Activated CD4-positive, alpha-beta T cell treated with anti-CD3 and anti-CD28 coated beads, Interleukin-2, amount 10 ng/mL, durations not matched to agents 7 days and 5 days (primary cell): ENCODE results near the gene IL17A. TPM values are rescaled to one million over a fixed set of nuclear protein-coding genes. Genes with fewer than 3 reads are reported as not detected.

ENCODE experiments used
- CTCF ChIA-PET: fragments of 350-600 bp; sonication (Branson Sonifier 250); formaldehyde crosslinking; loops from one replicate; lab custom pipeline; 2021; ENCODE audit warnings: antibody characterized with exemption; lab: Charles Lee
- POLR2A ChIA-PET: fragments of 350-600 bp; sonication (Branson Sonifier 250); formaldehyde crosslinking; loops from one replicate; lab custom pipeline; 2021; ENCODE audit warnings: antibody characterized with exemption; lab: Charles Lee
- DNase-seq: peaks from one replicate; pipeline ENCODE4 v3.0.0-alpha.2; 2020
- H3K27ac Mint-ChIP-seq: one replicate; pipeline ENCODE4 v1.8.0; 2021; ENCODE audit warnings: mild to moderate bottlenecking, moderate library complexity, mixed read lengths
- H3K27me3 Mint-ChIP-seq: one replicate; pipeline ENCODE4 v1.8.0; 2021; ENCODE audit warnings: mixed read lengths
- H3K36me3 Mint-ChIP-seq: one replicate; pipeline ENCODE4 v1.8.0; 2021; ENCODE audit warnings: low read depth, mixed read lengths
- H3K4me1 Mint-ChIP-seq: one replicate; pipeline ENCODE4 v1.8.0; 2021; ENCODE audit warnings: mixed read lengths
- H3K4me3 Mint-ChIP-seq: one replicate; pipeline ENCODE4 v1.8.0; 2021; ENCODE audit warnings: mild to moderate bottlenecking, moderate library complexity, mixed read lengths
- H3K9me3 Mint-ChIP-seq: one replicate; pipeline ENCODE4 v1.8.0; 2021; ENCODE audit warnings: mixed read lengths
- total RNA-seq, 2 experiments: library from RNA; stranded (reverse); gene quantifications; one replicate each; pipeline ENCODE4 v1.2.3, GENCODE V29; 2021

IL17A gene
- total RNA-seq, 2 experiments from 2014 or later = 0.62 to 0.82 TPM

- no peak for DNase-seq
- Mint-ChIP-seq H3K4me3 (no peak overlapping the region), H3K27me3 (peaks cover 14% of the 10 kb centered on the region), H3K36me3 (no peaks in the 10 kb centered on the region), H3K9me3 (peaks cover 5% of the 10 kb centered on the region), H3K27ac (no peak overlapping the region), H3K4me1 (peaks cover 12% of the 10 kb centered on the region)
- ChIA-PET POLR2A (no interaction called here), CTCF (interaction anchor here (1.2 kb wide), 1 partner anchor 25 kb away, joined by 6 read pairs; no protein-coding TSS in a partner anchor)
These were observed 22.4 kb downstream of the IL17A start for GRCh38 chr6:52208612-52209011.

DNA sequence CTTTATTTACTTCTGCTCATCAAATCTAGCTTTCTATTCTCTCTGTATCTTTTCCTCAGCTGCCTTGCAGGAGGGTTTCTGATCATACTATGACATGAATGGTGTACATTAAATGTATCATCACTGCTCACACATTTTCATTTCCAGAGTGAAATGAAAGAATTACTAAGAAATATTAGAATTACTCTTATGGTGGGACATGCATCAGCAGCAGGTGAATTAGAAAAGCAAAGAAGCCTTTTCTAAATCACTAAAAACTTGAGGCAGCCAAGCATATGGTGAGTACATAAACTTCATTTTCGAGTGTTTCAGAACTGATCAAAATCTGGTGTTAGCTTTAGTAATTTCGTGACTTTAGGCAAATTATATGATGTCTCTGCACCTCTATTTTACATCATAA lies 23.6 kb downstream of the IL17A start:
- CTCF ChIA-PET = interaction anchor here (1.2 kb wide), 1 partner anchor 26 kb away, joined by 6 read pairs; no protein-coding TSS in a partner anchor
- Mint-ChIP-seq H3K36me3 (no peaks in the 10 kb centered on the region), H3K4me1 (peaks cover 12% of the 10 kb centered on the region), H3K27ac (no peak overlapping the region), H3K27me3 (peaks cover 11% of the 10 kb centered on the region), H3K4me3 (no peak overlapping the region), H3K9me3 (peaks cover 5% of the 10 kb centered on the region)
- POLR2A ChIA-PET = no interaction called here
- DNase-seq = no peak

- peaks cover 5% of the 10 kb centered on the region for H3K9me3 Mint-ChIP-seq
- peaks cover 11% of the 10 kb centered on the region for H3K27me3 Mint-ChIP-seq
- H3K4me1 Mint-ChIP-seq = peaks cover 12% of the 10 kb centered on the region
- ChIA-PET CTCF (no interaction called here), POLR2A (no interaction called here)
- H3K4me3 Mint-ChIP-seq = no peak overlapping the region
- no peaks in the 10 kb centered on the region for H3K36me3 Mint-ChIP-seq
- no peak overlapping the region for H3K27ac Mint-ChIP-seq
- no peak for DNase-seq
These were observed 24.1 kb downstream of the IL17A start for GRCh38 chr6:52210227-52210626.

GRCh38 chr6:52213127-52213526 lies 27.0 kb downstream of the IL17A start:
- H3K4me1 Mint-ChIP-seq = peaks cover 12% of the 10 kb centered on the region
- no peak overlapping the region for H3K4me3 Mint-ChIP-seq
- no peaks in the 10 kb centered on the region for H3K36me3 Mint-ChIP-seq
- H3K27me3 Mint-ChIP-seq = peaks cover 10% of the 10 kb centered on the region
- CTCF ChIA-PET = interaction anchor here (0.8 kb wide), 1 partner anchor 17 kb away, joined by 3 read pairs; no protein-coding TSS in a partner anchor
- POLR2A ChIA-PET = no interaction called here
- no peaks in the 10 kb centered on the region for H3K9me3 Mint-ChIP-seq
- no peak overlapping the region for H3K27ac Mint-ChIP-seq
- peak; percentile 31 for DNase-seq

GRCh38 chr6:52215787-52216186 lies 29.6 kb downstream of the IL17A start:
- H3K4me3 Mint-ChIP-seq = no peak overlapping the region
- no peaks in the 10 kb centered on the region for H3K9me3 Mint-ChIP-seq
- peaks cover 20% of the 10 kb centered on the region for H3K27me3 Mint-ChIP-seq
- H3K36me3 Mint-ChIP-seq = no peaks in the 10 kb centered on the region
- POLR2A ChIA-PET = no interaction called here
- no peak for DNase-seq
- H3K4me1 Mint-ChIP-seq = peaks cover 10% of the 10 kb centered on the region
- CTCF ChIA-PET = no interaction called here
- H3K27ac Mint-ChIP-seq = no peak overlapping the region

DNA sequence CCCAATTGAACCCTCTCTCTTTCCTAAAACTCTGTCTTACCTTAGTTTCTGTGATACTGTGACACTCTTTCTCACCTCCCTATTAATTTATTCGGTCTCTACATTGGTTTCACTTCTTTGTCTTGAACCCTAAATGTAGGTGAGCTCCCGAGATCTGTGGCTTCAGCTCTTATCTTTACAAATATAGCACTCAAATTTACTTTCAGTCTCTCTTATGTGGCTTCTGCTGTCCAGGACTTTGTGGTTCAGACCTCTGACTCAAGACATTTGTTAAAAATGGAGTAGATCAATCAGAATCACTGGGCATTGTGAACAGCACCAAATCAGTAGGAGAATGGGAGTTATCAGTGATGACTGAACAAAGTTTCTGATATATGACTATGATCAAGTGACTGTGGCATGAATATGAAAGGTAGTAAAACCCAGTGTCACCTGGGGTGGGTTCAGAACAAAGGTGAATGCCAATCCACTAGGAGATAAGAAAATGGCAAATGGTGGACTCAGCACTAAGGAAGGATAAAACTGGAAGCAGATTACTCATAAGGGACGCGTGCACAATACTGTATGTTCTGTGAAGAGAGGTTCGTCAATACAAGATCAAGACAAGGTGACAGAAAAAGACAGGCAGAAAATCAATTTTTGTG lies 30.9 kb downstream of the IL17A start:
- H3K4me1 Mint-ChIP-seq = peaks cover 17% of the 10 kb centered on the region
- H3K27ac Mint-ChIP-seq = no peak overlapping the region
- no peaks in the 10 kb centered on the region for H3K36me3 Mint-ChIP-seq
- CTCF ChIA-PET = no interaction called here
- DNase-seq = no peak
- H3K27me3 Mint-ChIP-seq = peaks cover 24% of the 10 kb centered on the region
- POLR2A ChIA-PET = no interaction called here
- no peak overlapping the region for H3K4me3 Mint-ChIP-seq
- no peaks in the 10 kb centered on the region for H3K9me3 Mint-ChIP-seq

- ChIA-PET CTCF (no interaction called here), POLR2A (no interaction called here)
- H3K27ac Mint-ChIP-seq = no peak overlapping the region
- H3K4me3 Mint-ChIP-seq = no peak overlapping the region
- DNase-seq = no peak
- peaks cover 25% of the 10 kb centered on the region for H3K27me3 Mint-ChIP-seq
- no peaks in the 10 kb centered on the region for H3K9me3 Mint-ChIP-seq
- no peaks in the 10 kb centered on the region for H3K36me3 Mint-ChIP-seq
- H3K4me1 Mint-ChIP-seq = peaks cover 15% of the 10 kb centered on the region
These were observed 31.6 kb downstream of the IL17A start for GRCh38 chr6:52217761-52218160.

GRCh38 chr6:52221302-52221701 lies 35.1 kb downstream of the IL17A start:
- H3K9me3 Mint-ChIP-seq = no peaks in the 10 kb centered on the region
- no peak overlapping the region for H3K27ac Mint-ChIP-seq
- peak; percentile 27 for DNase-seq
- no peak overlapping the region for H3K4me3 Mint-ChIP-seq
- ChIA-PET POLR2A (interaction anchor here (0.6 kb wide), 1 partner anchor 450 kb away, joined by 3 read pairs; the partner anchor contains the start of gene TMEM14A), CTCF (interaction anchor here (1.6 kb wide), 1 partner anchor 42 kb away, joined by 3 read pairs; no protein-coding TSS in a partner anchor)
- peaks cover 42% of the 10 kb centered on the region for H3K27me3 Mint-ChIP-seq
- H3K36me3 Mint-ChIP-seq = no peaks in the 10 kb centered on the region
- H3K4me1 Mint-ChIP-seq = peaks cover 10% of the 10 kb centered on the region

GRCh38 chr6:52227495-52227894 lies 41.3 kb downstream of the IL17A start:
- no peak overlapping the region for H3K27ac Mint-ChIP-seq
- no peaks in the 10 kb centered on the region for H3K9me3 Mint-ChIP-seq
- POLR2A ChIA-PET = no interaction called here
- CTCF ChIA-PET = interaction anchor here (0.7 to 2.0 kb wide), 2 partner anchors 36 to 43 kb away, joined by 4 to 6 read pairs; no protein-coding TSS in a partner anchor
- H3K4me3 Mint-ChIP-seq = no peak overlapping the region
- DNase-seq = peak; percentile 71
- H3K36me3 Mint-ChIP-seq = no peaks in the 10 kb centered on the region
- peaks cover 30% of the 10 kb centered on the region for H3K4me1 Mint-ChIP-seq
- H3K27me3 Mint-ChIP-seq = peaks cover 41% of the 10 kb centered on the region

DNA sequence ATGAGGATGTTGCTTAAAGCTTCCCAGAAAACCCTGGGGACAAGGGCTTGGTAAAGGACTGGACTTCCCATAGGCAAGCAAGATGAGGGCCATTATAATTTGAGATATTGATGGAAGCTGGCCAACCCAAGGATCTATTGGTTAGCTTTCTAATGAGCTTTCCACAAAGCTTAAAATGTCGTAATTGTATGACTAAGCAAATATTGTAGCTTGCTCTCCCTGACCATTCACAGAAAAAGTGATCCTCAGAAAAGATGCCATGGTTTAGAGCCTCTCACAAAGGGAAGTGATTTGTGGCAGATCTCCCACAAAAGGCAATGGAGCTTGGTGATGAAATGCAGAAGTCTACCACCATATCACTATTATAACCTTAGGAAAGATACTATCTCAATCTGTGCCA lies 44.5 kb downstream of the IL17A start:
- no peaks in the 10 kb centered on the region for H3K36me3 Mint-ChIP-seq
- no peak overlapping the region for H3K27ac Mint-ChIP-seq
- no peak for DNase-seq
- peaks cover 29% of the 10 kb centered on the region for H3K4me1 Mint-ChIP-seq
- ChIA-PET POLR2A (no interaction called here), CTCF (interaction anchor here (1.0 to 2.1 kb wide), 3 partner anchors 15 to 30 kb away, joined by 3 to 5 read pairs (median 3); no protein-coding TSS in a partner anchor)
- H3K9me3 Mint-ChIP-seq = no peaks in the 10 kb centered on the region
- H3K4me3 Mint-ChIP-seq = no peak overlapping the region
- peaks cover 50% of the 10 kb centered on the region for H3K27me3 Mint-ChIP-seq

DNA sequence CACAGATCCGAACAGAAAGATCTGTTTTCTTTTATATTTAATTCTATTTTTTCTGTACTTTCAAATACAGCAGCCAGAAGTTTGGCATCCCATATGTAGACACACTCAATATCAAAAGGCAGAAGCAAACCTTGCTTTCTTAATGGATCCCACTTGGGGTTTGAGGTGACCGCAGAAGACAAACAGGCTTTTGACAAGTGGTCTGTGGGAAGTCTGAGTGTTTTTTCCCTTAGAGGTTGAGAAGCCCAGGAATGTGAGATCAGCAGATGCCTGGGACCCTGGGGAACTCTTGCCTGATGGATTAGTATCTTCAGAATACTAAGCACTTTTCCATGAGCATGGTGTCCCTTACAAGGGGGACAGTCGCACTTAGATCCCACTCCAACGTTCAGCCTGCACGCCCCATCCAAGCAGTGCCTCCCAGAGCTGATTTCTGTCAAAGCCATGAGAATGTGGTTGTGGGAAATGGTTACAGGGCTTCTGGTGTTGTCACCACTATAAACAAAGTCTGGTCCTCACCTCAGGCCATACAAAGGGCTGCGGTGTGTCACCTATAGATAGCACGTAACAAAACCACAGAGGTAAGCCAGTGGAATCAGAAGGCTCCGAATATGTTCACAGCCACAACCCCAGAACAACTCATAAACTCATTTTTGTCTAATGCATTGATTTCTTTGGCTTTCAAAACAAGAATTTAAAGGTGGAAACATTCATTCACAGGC lies 45.4 kb downstream of the IL17A start:
- CTCF ChIA-PET = interaction anchor here (1.2 to 2.1 kb wide), 3 partner anchors 14 to 68 kb away, joined by 3 to 5 read pairs (median 3); no protein-coding TSS in a partner anchor
- Mint-ChIP-seq H3K27ac (no peak overlapping the region), H3K4me1 (peaks cover 29% of the 10 kb centered on the region), H3K36me3 (no peaks in the 10 kb centered on the region), H3K4me3 (no peak overlapping the region), H3K27me3 (peaks cover 58% of the 10 kb centered on the region), H3K9me3 (no peaks in the 10 kb centered on the region)
- POLR2A ChIA-PET = no interaction called here
- DNase-seq = peak; percentile 43

DNA sequence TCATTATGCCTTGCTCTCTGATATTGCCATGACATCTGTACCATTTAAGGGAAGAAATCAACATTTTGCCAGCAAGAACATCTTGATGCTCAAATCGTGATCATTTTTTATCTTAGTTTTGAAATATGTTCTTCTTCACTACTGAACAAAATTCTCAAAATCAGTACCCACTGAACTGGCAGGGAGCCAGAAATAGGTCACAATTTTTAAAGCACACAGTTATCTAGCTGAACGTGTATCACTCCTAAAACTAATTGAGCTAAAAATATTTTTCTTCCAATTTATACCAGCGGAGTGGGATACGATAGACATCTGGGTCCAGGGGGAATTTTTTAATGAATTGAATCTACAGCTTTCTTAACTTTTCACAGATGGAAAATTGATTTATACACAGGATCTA lies 46.8 kb downstream of the IL17A start:
- POLR2A ChIA-PET = no interaction called here

More for the DNA sequence above, 46.8 kb downstream of the IL17A start:
- peaks cover 65% of the 10 kb centered on the region for H3K27me3 Mint-ChIP-seq
- no peak for DNase-seq
- no peaks in the 10 kb centered on the region for H3K36me3 Mint-ChIP-seq
- H3K4me1 Mint-ChIP-seq = peaks cover 17% of the 10 kb centered on the region
- CTCF ChIA-PET = interaction anchor here (1.1 to 1.4 kb wide), 4 partner anchors 10 to 69 kb away, joined by 3 to 4 read pairs (median 3); no protein-coding TSS in a partner anchor
- no peak overlapping the region for H3K4me3 Mint-ChIP-seq
- no peak overlapping the region for H3K27ac Mint-ChIP-seq
- no peaks in the 10 kb centered on the region for H3K9me3 Mint-ChIP-seq
